Stimulated activated effector memory CD8-positive, alpha-beta T cell treated with anti-CD3 and anti-CD28 coated beads, Interleukin-12 subunit alpha, Interleukin-12 subunit beta, amount 100 ng/mL, for 72 hours (primary cell): Measurements from ENCODE around the gene CSF3.
"Not testable (repeated sequence)": the region's sequence is repeated elsewhere in the genome, so short reads cannot be mapped to it uniquely, and the experiment has no call there.

Experiments used
- ATAC-seq: fragments of 150-1000 bp; cut with Tn5 transposase; 2 replicates; pipeline ENCODE4 v1.10.0; 2021
- DNase-seq, 2 donors: peaks; one replicate each; pipeline ENCODE4 v3.0.0; 2021 to 2022; ENCODE audit warnings: low spot score in 2 of 2
- H3K27ac Mint-ChIP-seq: one replicate; pipeline ENCODE4 v1.8.0; 2022; ENCODE audit warnings: mild to moderate bottlenecking, mixed read lengths
- H3K36me3 Mint-ChIP-seq: one replicate; pipeline ENCODE4 v1.8.0; 2022; ENCODE audit warnings: mild to moderate bottlenecking, mixed read lengths
- H3K4me1 Mint-ChIP-seq: one replicate; pipeline ENCODE4 v1.8.0; 2022; ENCODE audit warnings: mixed read lengths
- H3K4me3 Mint-ChIP-seq: one replicate; pipeline ENCODE4 v1.8.0; 2022; ENCODE audit warnings: mild to moderate bottlenecking, mixed read lengths
- H3K9me3 Mint-ChIP-seq: one replicate; pipeline ENCODE4 v1.8.0; 2022; ENCODE audit warnings: mixed read lengths

CSF3 gene

GRCh38 chr17:39981766-39982375 is 33.4 kb upstream of the CSF3 start:
- H3K4me3 Mint-ChIP-seq, result peak overlapping the region; percentile 93

GRCh38 chr17:39988206-39988810 is 26.9 kb upstream of the CSF3 start:
- no peak overlapping the region for H3K27ac Mint-ChIP-seq
- peaks cover 25% of the 10 kb centered on the region for H3K4me1 Mint-ChIP-seq
- H3K36me3 Mint-ChIP-seq, result peaks cover 100% of the 10 kb centered on the region
- DNase-seq, result no peak
- H3K9me3 Mint-ChIP-seq, result no peaks in the 10 kb centered on the region
- no peak for ATAC-seq
- no peak overlapping the region for H3K4me3 Mint-ChIP-seq

More at GRCh38 chr17:39981766-39982375, 33.4 kb upstream of the CSF3 start:
- ATAC-seq (no peak), DNase-seq (no peak)
- H3K36me3 Mint-ChIP-seq, result peaks cover 56% of the 10 kb centered on the region
- peak overlapping the region; percentile 99 for H3K27ac Mint-ChIP-seq
- H3K9me3 Mint-ChIP-seq, result no peaks in the 10 kb centered on the region
- peaks cover 37% of the 10 kb centered on the region for H3K4me1 Mint-ChIP-seq

- Mint-ChIP-seq H3K4me3 (no peak overlapping the region), H3K4me1 (peaks cover 11% of the 10 kb centered on the region), H3K9me3 (no peaks in the 10 kb centered on the region), H3K36me3 (peaks cover 92% of the 10 kb centered on the region), H3K27ac (peak overlapping the region; percentile 27)
- no peak for DNase-seq
- no peak for ATAC-seq
These were observed 20.8 kb upstream of the CSF3 start for GRCh38 chr17:39994448-39994847.

- H3K36me3 Mint-ChIP-seq, result peaks cover 82% of the 10 kb centered on the region
- ATAC-seq (no peak), DNase-seq (no peak)
- H3K9me3 Mint-ChIP-seq, result no peaks in the 10 kb centered on the region
- no peak overlapping the region for H3K27ac Mint-ChIP-seq
- H3K4me1 Mint-ChIP-seq, result peaks cover 10% of the 10 kb centered on the region
- H3K4me3 Mint-ChIP-seq, result no peak overlapping the region
These were observed 19.8 kb upstream of the CSF3 start for GRCh38 chr17:39995438-39995837.

- peaks cover 10% of the 10 kb centered on the region for H3K4me1 Mint-ChIP-seq
- DNase-seq (no peak), ATAC-seq (no peak)
- peaks cover 75% of the 10 kb centered on the region for H3K36me3 Mint-ChIP-seq
- H3K9me3 Mint-ChIP-seq, result no peaks in the 10 kb centered on the region
- H3K4me3 Mint-ChIP-seq, result no peak overlapping the region
- H3K27ac Mint-ChIP-seq, result no peak overlapping the region
These were observed 19.1 kb upstream of the CSF3 start for GRCh38 chr17:39996162-39996561.

- DNase-seq (no peak), ATAC-seq (no peak)
- H3K36me3 Mint-ChIP-seq, result peaks cover 69% of the 10 kb centered on the region
- H3K4me1 Mint-ChIP-seq, result peaks cover 10% of the 10 kb centered on the region
- no peak overlapping the region for H3K27ac Mint-ChIP-seq
- H3K9me3 Mint-ChIP-seq, result no peaks in the 10 kb centered on the region
- H3K4me3 Mint-ChIP-seq, result no peak overlapping the region
These were observed 18.4 kb upstream of the CSF3 start for GRCh38 chr17:39996800-39997199.

- H3K4me1 Mint-ChIP-seq, result peaks cover 9% of the 10 kb centered on the region
- no peak overlapping the region for H3K4me3 Mint-ChIP-seq
- DNase-seq (no peak), ATAC-seq (peak; percentile 32)
- H3K27ac Mint-ChIP-seq, result no peak overlapping the region
- peaks cover 61% of the 10 kb centered on the region for H3K36me3 Mint-ChIP-seq
- no peaks in the 10 kb centered on the region for H3K9me3 Mint-ChIP-seq
These were observed 17.7 kb upstream of the CSF3 start for GRCh38 chr17:39997543-39997942.

GRCh38 chr17:39999067-39999466 is 16.2 kb upstream of the CSF3 start:
- DNase-seq, result no peak
- no peak for ATAC-seq
- Mint-ChIP-seq H3K9me3 (no peaks in the 10 kb centered on the region), H3K27ac (peak overlapping the region; percentile 24), H3K4me1 (peaks cover 5% of the 10 kb centered on the region), H3K36me3 (peaks cover 46% of the 10 kb centered on the region), H3K4me3 (no peak overlapping the region)

- Mint-ChIP-seq H3K36me3 (peaks cover 35% of the 10 kb centered on the region), H3K4me1 (peaks cover 5% of the 10 kb centered on the region), H3K27ac (no peak overlapping the region), H3K4me3 (no peak overlapping the region), H3K9me3 (no peaks in the 10 kb centered on the region)
- no peak for DNase-seq
- no peak for ATAC-seq
These were observed 15.1 kb upstream of the CSF3 start for GRCh38 chr17:40000161-40000560.

- not testable (repeated sequence) for H3K9me3 Mint-ChIP-seq, H3K4me1 Mint-ChIP-seq, H3K4me3 Mint-ChIP-seq, ATAC-seq, H3K27ac Mint-ChIP-seq, DNase-seq
- H3K36me3 Mint-ChIP-seq, result peaks cover 23% of the 10 kb centered on the region
These were observed 13.9 kb upstream of the CSF3 start for GRCh38 chr17:40001335-40001734.

- DNase-seq (no peak), ATAC-seq (no peak)
- H3K27ac Mint-ChIP-seq, result no peak overlapping the region
- H3K36me3 Mint-ChIP-seq, result no peaks in the 10 kb centered on the region
- no peaks in the 10 kb centered on the region for H3K9me3 Mint-ChIP-seq
- H3K4me3 Mint-ChIP-seq, result no peak overlapping the region
- peaks cover 5% of the 10 kb centered on the region for H3K4me1 Mint-ChIP-seq
These were observed 11.2 kb upstream of the CSF3 start for GRCh38 chr17:40004072-40004471.

GRCh38 chr17:40004712-40005111 is 10.5 kb upstream of the CSF3 start:
- ATAC-seq, result no peak
- Mint-ChIP-seq H3K36me3 (no peaks in the 10 kb centered on the region), H3K4me1 (no peaks in the 10 kb centered on the region), H3K27ac (no peak overlapping the region), H3K9me3 (no peaks in the 10 kb centered on the region), H3K4me3 (no peak overlapping the region)
- DNase-seq, result no peak

GRCh38 chr17:40005520-40005919 is 9.7 kb upstream of the CSF3 start:
- H3K4me3 Mint-ChIP-seq, result no peak overlapping the region
- H3K27ac Mint-ChIP-seq, result no peak overlapping the region
- ATAC-seq (no peak), DNase-seq (no peak)
- H3K9me3 Mint-ChIP-seq, result no peaks in the 10 kb centered on the region
- no peaks in the 10 kb centered on the region for H3K4me1 Mint-ChIP-seq
- no peaks in the 10 kb centered on the region for H3K36me3 Mint-ChIP-seq

GRCh38 chr17:40010946-40011500 is 4.2 kb upstream of the CSF3 start:
- not testable (repeated sequence) for H3K4me1 Mint-ChIP-seq, H3K4me3 Mint-ChIP-seq, ATAC-seq, DNase-seq, H3K36me3 Mint-ChIP-seq, H3K9me3 Mint-ChIP-seq, H3K27ac Mint-ChIP-seq

GRCh38 chr17:40012017-40012647 is 3.1 kb upstream of the CSF3 start:
- H3K4me3 Mint-ChIP-seq, DNase-seq, H3K9me3 Mint-ChIP-seq, H3K27ac Mint-ChIP-seq, H3K4me1 Mint-ChIP-seq, H3K36me3 Mint-ChIP-seq, ATAC-seq: not testable (repeated sequence)
